Activated CD8-positive, alpha-beta memory T cell treated with anti-CD3 and anti-CD28 coated beads for 36 hours (primary cell): Measurements from ENCODE around the gene CRB1. TPM values are rescaled to one million over a fixed set of nuclear protein-coding genes. Genes with fewer than 3 reads are reported as not detected.

Source experiments
- CTCF ChIA-PET: fragments of 350-600 bp; sonication (Branson Sonifier 250); formaldehyde crosslinking; loops from one replicate; lab custom pipeline; 2021; ENCODE audit warnings: antibody characterized with exemption; lab: Charles Lee
- POLR2A ChIA-PET: fragments of 350-600 bp; sonication (Branson Sonifier 250); formaldehyde crosslinking; loops from one replicate; lab custom pipeline; 2021; ENCODE audit warnings: antibody characterized with exemption; lab: Charles Lee
- total RNA-seq, 2 experiments: library from RNA; stranded (reverse); gene quantifications; one replicate each; pipeline ENCODE4 v1.2.3, GENCODE V29; 2021

Gene CRB1
- total RNA-seq, 2 experiments from 2014 or later, result not detected

DNA sequence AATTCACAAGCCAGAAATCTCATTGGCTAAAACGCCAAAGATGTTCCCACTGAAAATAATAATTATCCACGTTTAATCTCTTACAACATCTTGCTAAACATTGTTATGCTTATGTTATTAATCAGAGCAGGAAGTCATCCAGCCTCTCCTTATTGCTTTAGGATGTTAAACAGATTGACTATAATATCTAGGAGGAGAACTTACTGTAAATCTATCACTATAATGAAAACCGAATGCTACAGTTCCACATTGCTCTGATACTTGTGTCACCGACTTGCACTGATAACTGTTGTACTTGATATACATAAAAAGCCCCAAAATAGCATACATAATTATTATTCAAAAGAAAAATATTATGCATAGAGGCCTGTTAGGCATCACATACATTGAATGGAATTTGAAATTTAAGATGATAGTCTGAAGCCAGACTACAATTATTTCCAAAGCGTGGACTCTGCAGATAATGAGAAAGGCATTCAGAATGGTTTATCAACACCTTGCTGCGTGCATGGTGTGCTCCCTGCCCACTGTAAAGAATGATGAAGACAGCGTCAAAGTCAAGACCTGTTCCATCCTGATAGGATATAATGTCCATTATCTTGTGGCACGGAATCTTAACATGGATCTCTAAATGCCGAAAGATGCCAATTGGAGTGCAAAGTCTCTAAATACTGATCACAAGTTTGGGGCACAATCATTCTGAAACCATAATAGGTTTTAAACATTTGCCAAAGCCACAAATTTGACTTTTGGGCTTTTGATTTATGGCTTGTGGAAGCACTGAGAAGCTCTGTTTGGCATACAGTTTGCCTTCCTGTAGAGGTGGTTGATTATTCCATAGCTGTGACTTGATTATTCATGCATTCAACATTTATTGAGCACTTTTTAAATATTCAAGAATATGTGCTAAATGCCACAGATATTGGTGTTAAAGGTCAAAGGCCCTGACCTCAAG lies 71.3 kb downstream of the CRB1 start:
- POLR2A ChIA-PET, result no interaction called here
- CTCF ChIA-PET, result no interaction called here

DNA sequence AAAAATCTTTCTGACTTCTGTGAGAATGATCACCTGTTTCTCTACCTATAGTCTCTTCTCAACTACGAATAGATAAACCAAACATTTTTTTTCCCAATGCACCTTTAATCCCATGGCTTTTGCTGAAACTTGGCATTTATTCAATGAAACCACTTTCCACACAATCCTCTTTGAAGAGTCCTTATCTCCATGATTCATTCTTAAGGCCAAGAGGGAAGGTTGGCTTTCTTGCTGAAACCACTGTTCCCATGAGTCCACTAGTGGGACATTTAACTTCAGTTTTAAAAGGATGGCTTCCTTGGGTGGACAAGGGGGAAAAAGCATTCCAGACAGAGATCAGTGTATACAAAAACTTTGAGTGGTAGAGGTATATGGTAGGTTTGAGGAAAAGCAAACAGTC lies 73.6 kb downstream of the CRB1 start:
- POLR2A ChIA-PET, result no interaction called here

GRCh38 chr1:197342044-197342565 lies 74.1 kb downstream of the CRB1 start:
- POLR2A ChIA-PET, result no interaction called here
- CTCF ChIA-PET, result no interaction called here

More for the DNA sequence above, 73.6 kb downstream of the CRB1 start:
- CTCF ChIA-PET, result no interaction called here

GRCh38 chr1:197342669-197343068 lies 74.6 kb downstream of the CRB1 start:
- ChIA-PET CTCF (no interaction called here), POLR2A (no interaction called here)

- ChIA-PET CTCF (no interaction called here), POLR2A (no interaction called here)
Observed at GRCh38 chr1:197343663-197344273, 75.7 kb downstream of the CRB1 start.

DNA sequence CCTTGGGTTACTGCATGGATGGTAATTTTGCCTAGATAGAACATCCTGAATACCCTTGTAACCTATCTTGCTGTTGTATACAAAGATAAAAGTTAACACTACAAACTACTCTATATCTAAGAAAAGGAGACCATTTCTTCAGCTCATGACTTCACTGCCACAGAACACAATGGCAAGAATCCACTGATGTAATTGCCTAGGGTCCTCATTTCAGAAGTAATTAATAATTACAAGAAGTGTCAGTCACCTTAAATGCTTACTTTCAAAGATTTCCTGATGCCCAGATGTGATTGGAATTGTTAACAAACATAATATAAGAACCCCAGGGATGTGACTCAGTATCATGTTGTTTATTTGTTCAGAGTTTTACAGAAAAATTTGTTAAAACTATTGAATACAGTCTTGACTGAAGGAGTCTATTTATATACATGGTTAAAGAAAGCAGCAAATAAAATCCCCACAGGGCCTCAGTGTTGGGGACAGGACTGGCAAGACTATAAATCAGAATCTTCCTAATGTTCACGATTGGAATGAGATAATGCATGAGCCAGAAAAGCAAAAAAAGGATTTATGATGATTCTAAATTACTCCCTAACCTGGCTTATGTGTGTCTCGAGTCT lies 83.9 kb downstream of the CRB1 start:
- POLR2A ChIA-PET, result no interaction called here
- CTCF ChIA-PET, result no interaction called here

- CTCF ChIA-PET, result no interaction called here
- POLR2A ChIA-PET, result no interaction called here
Observed at GRCh38 chr1:197355248-197355995, 87.4 kb downstream of the CRB1 start.

GRCh38 chr1:197356723-197357533 lies 88.9 kb downstream of the CRB1 start:
- POLR2A ChIA-PET, result no interaction called here
- CTCF ChIA-PET, result interaction anchor here (0.7 to 1.2 kb wide), 3 partner anchors 28 to 177 kb away, joined by 3 to 5 read pairs (median 3); no protein-coding TSS in a partner anchor

DNA sequence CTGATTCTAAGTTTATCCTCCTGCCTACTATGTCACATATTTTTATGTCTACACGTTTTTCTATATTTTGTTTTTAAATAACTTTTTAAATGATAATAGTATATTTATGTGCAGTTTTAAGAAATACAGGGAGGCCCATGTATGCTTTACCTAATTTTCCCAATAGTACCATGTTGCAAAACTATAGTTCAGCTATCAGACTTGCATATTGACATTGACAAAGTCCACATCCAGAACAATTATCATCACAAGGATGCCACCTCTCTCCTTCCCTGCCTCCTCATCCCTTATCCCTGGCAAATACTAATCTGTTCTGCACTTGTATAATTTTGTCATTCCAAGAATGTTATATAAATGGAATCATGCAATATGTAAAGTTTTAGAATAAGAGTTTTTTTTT lies 90.9 kb downstream of the CRB1 start:
- CTCF ChIA-PET, result interaction anchor here (1.2 kb wide), 1 partner anchor 10 kb away, joined by 3 read pairs; no protein-coding TSS in a partner anchor
- POLR2A ChIA-PET, result no interaction called here

- ChIA-PET POLR2A (no interaction called here), CTCF (no interaction called here)
Observed at GRCh38 chr1:197360068-197360467, 92.0 kb downstream of the CRB1 start.

- POLR2A ChIA-PET, result no interaction called here
Observed at GRCh38 chr1:197362871-197363270, 94.8 kb downstream of the CRB1 start.

GRCh38 chr1:197363855-197364254 lies 95.8 kb downstream of the CRB1 start:
- ChIA-PET POLR2A (no interaction called here), CTCF (no interaction called here)

More at GRCh38 chr1:197362871-197363270, 94.8 kb downstream of the CRB1 start:
- CTCF ChIA-PET, result no interaction called here

DNA sequence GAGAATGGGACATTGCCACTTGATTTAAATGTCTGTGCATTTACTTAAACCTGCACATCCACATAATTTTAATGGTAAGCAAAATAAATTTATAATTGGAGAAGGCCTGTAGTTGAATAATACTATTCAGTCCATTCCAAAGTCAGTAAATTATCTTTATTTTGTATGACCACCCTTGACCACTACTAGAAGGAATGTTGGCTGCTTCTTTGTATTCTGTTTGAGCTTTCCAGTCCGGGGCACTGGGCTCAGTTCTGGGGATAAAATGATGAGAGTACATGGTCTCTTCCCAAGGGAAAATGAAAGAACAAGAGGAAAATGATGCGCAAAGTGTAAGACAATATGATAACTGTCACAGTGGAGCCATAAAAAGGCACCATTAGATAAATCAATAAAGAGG lies 98.9 kb downstream of the CRB1 start:
- ChIA-PET CTCF (no interaction called here), POLR2A (no interaction called here)

- POLR2A ChIA-PET, result no interaction called here
- CTCF ChIA-PET, result no interaction called here
Observed at GRCh38 chr1:197367627-197368026, 99.6 kb downstream of the CRB1 start.

DNA sequence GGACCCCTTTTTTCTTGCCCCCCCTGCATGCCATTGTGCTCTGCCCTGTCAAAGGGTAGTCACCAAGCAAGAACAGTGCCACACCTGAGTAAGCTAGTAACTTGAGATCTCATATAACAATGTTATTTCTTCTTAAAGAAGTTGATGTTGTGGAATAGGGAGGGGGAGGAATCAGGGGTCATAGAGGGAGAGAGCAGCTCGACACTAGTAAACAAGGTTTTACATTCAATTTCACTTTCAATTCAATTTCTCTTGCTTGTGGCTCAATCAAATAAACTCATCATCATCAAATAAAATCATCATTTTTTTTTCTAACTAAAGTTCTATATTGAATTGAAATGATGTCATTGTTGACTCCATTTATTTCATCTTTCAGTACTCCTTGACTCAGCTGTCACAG lies 106.4 kb downstream of the CRB1 start:
- CTCF ChIA-PET, result no interaction called here
- POLR2A ChIA-PET, result no interaction called here

DNA sequence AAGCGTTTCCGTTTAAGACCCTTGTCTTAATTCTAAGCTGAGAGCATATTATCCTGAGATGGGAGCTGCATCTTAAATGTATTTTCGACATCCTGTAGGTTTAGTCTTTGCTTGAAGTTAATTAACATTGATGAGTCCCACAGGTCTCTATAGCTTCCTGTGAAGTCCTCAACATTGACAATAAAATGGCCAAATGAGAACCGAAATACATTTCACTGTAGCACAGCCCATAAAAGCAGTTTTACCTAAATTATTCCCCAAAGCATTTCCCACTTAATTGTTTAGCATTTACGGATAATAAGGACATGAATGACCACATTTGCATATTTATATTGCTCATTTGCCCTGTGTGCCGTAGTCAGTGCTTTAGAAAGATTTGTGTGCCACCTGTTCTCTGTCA lies 116.4 kb downstream of the CRB1 start:
- ChIA-PET CTCF (interaction anchor here (1.0 to 1.5 kb wide), 2 partner anchors 16 to 27 kb away, joined by 3 to 4 read pairs; no protein-coding TSS in a partner anchor), POLR2A (no interaction called here)

DNA sequence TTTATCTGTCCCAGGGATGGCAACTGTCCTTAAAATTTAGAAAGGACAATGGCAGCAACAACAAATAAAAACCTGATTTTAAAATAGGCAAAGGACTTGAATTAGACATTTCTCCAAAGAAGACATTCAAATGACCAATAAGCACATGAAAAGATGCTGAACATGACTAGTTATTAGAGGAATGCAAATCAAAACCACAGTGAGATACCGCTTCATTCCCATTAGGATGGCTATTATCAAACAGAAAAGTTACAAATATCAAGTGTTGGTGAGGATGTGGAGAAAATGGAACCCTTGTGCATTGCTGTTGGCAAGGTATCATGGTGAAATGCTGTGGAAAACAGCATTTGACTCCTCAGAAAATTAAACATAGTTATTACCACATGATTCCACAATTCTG lies 120.7 kb downstream of the CRB1 start:
- ChIA-PET POLR2A (no interaction called here), CTCF (no interaction called here)

GRCh38 chr1:197390856-197391255 lies 122.8 kb downstream of the CRB1 start:
- POLR2A ChIA-PET, result no interaction called here

More at GRCh38 chr1:197390856-197391255, 122.8 kb downstream of the CRB1 start:
- CTCF ChIA-PET, result interaction anchor here (2.0 kb wide), 1 partner anchor 9 kb away, joined by 8 read pairs; no protein-coding TSS in a partner anchor
